Karpas-422 (cell line): ENCODE results near the gene CCDC187. TPM values are rescaled to one million over a fixed set of nuclear protein-coding genes. Genes with fewer than 3 reads are reported as not detected.
"Not testable (repeated sequence)": the region's sequence is repeated elsewhere in the genome, so short reads cannot be mapped to it uniquely, and the experiment has no call there.

ENCODE experiments used
- DNase-seq: peaks from one replicate; pipeline ENCODE4 v3.0.0-alpha.2; 2015
- H2AFZ ChIP-seq: fragments of 200-600 bp; sonication (generic); 2 replicates; pipeline ENCODE4 v1.6.1; 2014; ENCODE audit warnings: antibody characterized with exemption, low read length, mixed read lengths
- H3K27ac ChIP-seq: fragments of 200-600 bp; sonication (generic); 2 replicates; pipeline ENCODE4 v1.5.1; 2014; ENCODE audit warnings: mild to moderate bottlenecking, low read length, moderate library complexity
- H3K27me3 ChIP-seq: fragments of 200-600 bp; sonication (generic); 2 replicates; pipeline ENCODE4 v1.6.1; 2014; ENCODE audit warnings: low read length, mixed read lengths
- H3K36me3 ChIP-seq: fragments of 200-600 bp; sonication (generic); 2 replicates; pipeline ENCODE4 v1.6.1; 2014; ENCODE audit warnings: low read length, mixed read lengths; ENCODE audit not compliant: insufficient read depth
- H3K4me1 ChIP-seq: fragments of 200-600 bp; sonication (generic); 2 replicates; pipeline ENCODE4 v1.6.1; 2014; ENCODE audit warnings: mild to moderate bottlenecking, low read length, mixed read lengths
- H3K4me2 ChIP-seq: fragments of 200-600 bp; sonication (generic); 2 replicates; pipeline ENCODE4 v1.6.1; 2014; ENCODE audit warnings: low read length, low read depth, mild to moderate bottlenecking; ENCODE audit not compliant: poor library complexity, severe bottlenecking
- H3K4me3 ChIP-seq: fragments of 200-600 bp; sonication (generic); 2 replicates; pipeline ENCODE4 v1.5.1; 2014; ENCODE audit warnings: mild to moderate bottlenecking, antibody characterized with exemption, low read length, mixed read lengths
- H3K79me2 ChIP-seq: fragments of 200-600 bp; sonication (generic); 2 replicates; pipeline ENCODE4 v1.6.1; 2014; ENCODE audit warnings: mild to moderate bottlenecking, low read length, mixed read lengths
- H3K9ac ChIP-seq: fragments of 200-600 bp; sonication (generic); 2 replicates; pipeline ENCODE4 v1.6.0; 2014; ENCODE audit warnings: low read length
- H3K9me2 ChIP-seq: fragments of 200-600 bp; sonication (generic), shearing (Covaris generic); replicated peaks from 2 replicates; pipeline ENCODE4 v1.6.0; 2014; ENCODE audit warnings: mild to moderate bottlenecking, low read length, moderate library complexity; ENCODE audit not compliant: insufficient read depth
- H3K9me3 ChIP-seq: fragments of 300-700, 200-600 bp; sonication (generic); 2 replicates; pipeline ENCODE4 v1.6.1; 2014; ENCODE audit warnings: low read length, mixed read lengths
- H4K20me1 ChIP-seq: fragments of 200-600 bp; sonication (generic); 2 replicates; pipeline ENCODE4 v1.6.1; 2014; ENCODE audit warnings: mild to moderate bottlenecking, antibody characterized with exemption, low read length, low read depth; ENCODE audit not compliant: insufficient read depth
- total RNA-seq: library from RNA; depleted of rRNA; stranded (reverse); fragments of >200 nt; shearing (Covaris generic); gene quantifications from 2 replicates; pipeline ENCODE4 v1.2.3, GENCODE V29; 2014; ENCODE audit warnings: low replicate concordance

Gene CCDC187
- total RNA-seq, 1 experiment from 2014 or later: 0.34 TPM

DNA sequence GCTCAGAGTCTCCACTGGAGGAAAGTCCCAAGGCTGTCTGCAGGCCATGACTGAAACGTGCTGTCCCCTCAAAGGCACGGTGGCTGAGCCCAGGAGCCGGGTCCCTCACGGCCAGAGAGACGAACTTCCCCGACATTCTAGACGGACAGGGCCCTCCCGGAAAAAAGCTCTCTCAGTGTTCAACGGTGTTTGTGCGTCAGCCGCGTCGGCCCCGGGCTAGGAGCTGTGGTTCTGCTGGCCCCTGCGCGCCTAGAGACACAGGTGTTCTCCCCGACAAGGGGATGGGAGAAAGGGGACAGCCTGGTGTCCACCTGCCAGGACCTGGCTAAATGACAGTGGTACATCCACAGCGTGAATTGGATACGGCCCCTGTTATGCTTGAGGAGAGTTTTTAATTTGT is 17.7 kb upstream of the CCDC187 start:
- no peak overlapping the region for H3K9ac ChIP-seq
- H3K4me3 ChIP-seq: no peak overlapping the region
- H3K4me1 ChIP-seq: peaks cover 75% of the 10 kb centered on the region
- no peaks in the 10 kb centered on the region; the same call in 1 of the 2 replicates for H3K36me3 ChIP-seq
- no peaks in the 10 kb centered on the region for H4K20me1 ChIP-seq
- DNase-seq: no peak
- no peaks in the 10 kb centered on the region for H3K27me3 ChIP-seq
- H3K9me2 ChIP-seq: no peaks in the 10 kb centered on the region
- no peak overlapping the region for H2AFZ ChIP-seq
- no peak overlapping the region for H3K27ac ChIP-seq
- no peak overlapping the region for H3K4me2 ChIP-seq
- H3K9me3 ChIP-seq: no peaks in the 10 kb centered on the region; the same call in 1 of the 2 replicates
- H3K79me2 ChIP-seq: no peaks in the 10 kb centered on the region

DNA sequence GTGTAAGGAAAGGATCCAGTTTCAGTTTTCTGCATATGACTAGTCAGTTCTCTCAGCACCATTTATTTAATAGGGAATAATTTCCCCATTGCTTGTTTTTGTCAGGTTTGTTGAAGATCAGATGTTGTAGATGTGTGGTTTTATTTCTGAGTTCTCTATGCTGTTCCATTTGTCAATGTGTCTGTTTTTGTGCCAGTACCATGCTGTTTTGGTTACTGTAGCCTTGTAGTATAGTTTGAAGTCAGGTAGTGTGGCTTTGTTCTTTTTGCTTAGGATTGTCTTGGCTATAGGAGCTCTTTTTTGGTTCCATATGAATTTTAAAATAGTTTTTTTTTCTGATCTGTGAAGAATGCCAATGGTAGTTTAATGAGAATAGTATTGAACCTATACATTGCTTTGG is 17.1 kb upstream of the CCDC187 start:
- Histone ChIP-seq H3K4me2 (peak overlapping the region; percentile 47), H3K27ac (peak overlapping the region; percentile 97), H3K4me1 (peaks cover 75% of the 10 kb centered on the region)
- H3K27me3 ChIP-seq, H2AFZ ChIP-seq, H3K9me3 ChIP-seq, H3K9ac ChIP-seq, DNase-seq, H4K20me1 ChIP-seq, H3K9me2 ChIP-seq, H3K36me3 ChIP-seq, H3K4me3 ChIP-seq, H3K79me2 ChIP-seq: not testable (repeated sequence)

DNA sequence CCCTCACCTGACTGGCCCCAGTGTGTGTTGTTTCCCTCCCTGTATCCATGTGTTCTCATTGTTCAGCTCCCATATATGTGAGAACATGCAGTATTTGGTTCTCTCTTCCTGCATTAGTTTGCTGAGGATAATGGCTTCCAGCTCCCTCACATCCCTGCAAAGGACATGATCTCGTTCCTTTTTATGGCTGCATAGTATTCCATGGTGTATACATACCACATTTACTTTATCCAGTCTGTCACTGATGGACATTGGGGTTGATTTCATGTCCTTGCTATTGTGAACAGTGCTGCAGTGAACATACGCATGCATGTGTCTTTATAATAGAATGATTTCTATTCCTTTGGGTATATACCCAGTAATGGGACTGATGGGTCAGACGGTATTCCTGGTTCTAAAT is 16.1 kb upstream of the CCDC187 start:
- not testable (repeated sequence) for H3K9me2 ChIP-seq, H3K27me3 ChIP-seq, H4K20me1 ChIP-seq, H2AFZ ChIP-seq, H3K79me2 ChIP-seq, H3K9me3 ChIP-seq, H3K4me3 ChIP-seq, H3K36me3 ChIP-seq, H3K9ac ChIP-seq
- peak overlapping the region; percentile 97 for H3K27ac ChIP-seq
- peak; percentile 41 for DNase-seq
- H3K4me2 ChIP-seq: peak overlapping the region; percentile 47
- peaks cover 73% of the 10 kb centered on the region for H3K4me1 ChIP-seq

DNA sequence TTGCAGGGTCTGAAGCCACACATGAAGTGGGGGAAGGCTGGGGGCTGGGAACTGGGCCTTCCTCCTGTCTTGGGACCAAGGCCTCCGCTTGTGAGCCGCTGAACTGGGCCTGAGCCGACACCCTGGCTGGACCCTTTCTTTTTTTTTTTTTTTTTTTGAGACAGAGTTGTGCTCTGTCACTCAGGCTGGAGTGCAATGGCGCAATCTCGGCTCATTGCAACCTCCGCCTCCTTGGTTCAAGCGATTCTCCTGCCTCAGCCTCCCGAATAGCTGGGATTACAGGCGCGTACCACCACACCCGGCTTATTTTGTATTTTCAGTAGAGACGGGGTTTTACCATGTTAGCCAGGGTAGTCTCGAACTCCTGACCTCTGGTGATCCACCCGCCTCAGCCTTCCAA is 15.3 kb upstream of the CCDC187 start:
- not testable (repeated sequence) for H2AFZ ChIP-seq, H3K79me2 ChIP-seq, H4K20me1 ChIP-seq, H3K27me3 ChIP-seq, H3K9me3 ChIP-seq, H3K36me3 ChIP-seq, DNase-seq, H3K9me2 ChIP-seq
- H3K27ac ChIP-seq: peak overlapping the region; percentile 97
- peak overlapping the region; percentile 83 for H3K4me2 ChIP-seq
- peaks cover 66% of the 10 kb centered on the region for H3K4me1 ChIP-seq
- H3K9ac ChIP-seq: peak overlapping the region; percentile 83
- H3K4me3 ChIP-seq: peak overlapping the region; percentile 60

DNA sequence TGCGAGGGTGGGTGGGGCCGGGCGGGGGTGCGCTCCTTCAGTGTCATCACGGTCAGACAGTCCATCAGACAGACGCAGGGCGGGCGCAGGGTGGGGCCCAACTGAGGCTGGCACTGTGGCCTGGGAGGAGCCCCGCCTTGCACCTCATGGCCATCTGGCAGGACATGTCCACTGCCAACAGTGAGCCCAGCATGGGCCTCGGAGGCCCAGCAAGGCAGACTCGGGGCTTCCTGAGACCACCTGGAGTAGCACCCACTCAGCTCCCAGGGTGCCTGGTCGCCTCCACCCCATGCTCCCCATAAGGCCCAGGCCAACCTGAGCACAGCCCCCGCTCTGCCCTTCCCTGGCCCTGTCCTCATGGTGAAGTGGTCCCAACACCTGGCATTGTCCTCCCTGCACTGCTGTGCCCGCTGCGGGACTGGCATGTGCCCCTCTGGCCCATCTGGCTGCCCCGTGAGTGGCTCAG is 14.9 kb upstream of the CCDC187 start:
- H2AFZ ChIP-seq: no peak overlapping the region
- H3K9me2 ChIP-seq: no peaks in the 10 kb centered on the region
- no peaks in the 10 kb centered on the region for H3K27me3 ChIP-seq
- H4K20me1 ChIP-seq: no peaks in the 10 kb centered on the region
- peak overlapping the region; percentile 83 for H3K4me2 ChIP-seq
- peaks cover 8% of the 10 kb centered on the region for H3K9me3 ChIP-seq
- H3K4me1 ChIP-seq: peaks cover 66% of the 10 kb centered on the region
- H3K4me3 ChIP-seq: peak overlapping the region; percentile 60
- no peak for DNase-seq
- peak overlapping the region; percentile 83 for H3K9ac ChIP-seq
- no peaks in the 10 kb centered on the region for H3K79me2 ChIP-seq
- peak overlapping the region; percentile 97 for H3K27ac ChIP-seq
- no peaks in the 10 kb centered on the region; the same call in 1 of the 2 replicates for H3K36me3 ChIP-seq

DNA sequence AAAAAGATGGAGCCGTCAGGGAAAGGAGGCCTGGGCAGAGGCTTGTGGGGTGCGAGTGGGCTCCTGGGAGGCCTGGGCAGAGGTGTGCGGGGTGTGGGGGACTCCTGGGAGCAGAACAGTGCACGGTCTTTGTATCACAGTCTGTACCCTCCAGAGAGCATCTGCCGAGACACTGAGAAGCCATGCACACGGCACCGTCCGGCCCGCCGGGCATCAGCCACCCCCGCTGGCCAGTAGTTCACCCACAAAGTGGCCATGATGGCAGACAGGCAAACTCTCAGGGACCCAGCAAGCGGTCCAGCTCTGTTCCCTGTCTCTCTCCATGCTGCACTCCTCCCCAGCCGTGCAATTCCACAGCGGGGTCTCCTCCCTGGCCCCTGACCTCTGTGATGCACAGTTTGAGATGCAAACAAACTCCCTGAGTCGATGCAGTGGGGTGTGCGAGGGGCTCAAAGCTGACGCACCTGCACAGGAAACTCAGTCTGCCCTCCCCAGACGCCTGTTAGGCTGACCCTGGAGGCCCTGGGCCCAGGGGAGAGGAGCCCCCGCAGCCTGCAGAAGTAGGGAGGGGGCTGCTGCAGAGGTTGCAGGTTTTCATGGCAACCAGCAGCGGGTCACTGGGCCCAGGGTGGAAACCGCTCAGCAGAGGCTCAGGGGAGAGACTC is 14.3 kb upstream of the CCDC187 start:
- H3K9ac ChIP-seq: peak overlapping the region; percentile 78
- H4K20me1 ChIP-seq: no peaks in the 10 kb centered on the region
- peak; percentile 97 for DNase-seq
- no peaks in the 10 kb centered on the region for H3K79me2 ChIP-seq
- H3K9me3 ChIP-seq: peaks cover 8% of the 10 kb centered on the region
- H3K9me2 ChIP-seq: no peaks in the 10 kb centered on the region
- H3K4me3 ChIP-seq: peak overlapping the region; percentile 63
- H3K27me3 ChIP-seq: no peaks in the 10 kb centered on the region
- no peak overlapping the region for H2AFZ ChIP-seq
- H3K4me1 ChIP-seq: peaks cover 66% of the 10 kb centered on the region
- H3K36me3 ChIP-seq: no peaks in the 10 kb centered on the region; the same call in 1 of the 2 replicates
- H3K4me2 ChIP-seq: peak overlapping the region; percentile 83
- H3K27ac ChIP-seq: peak overlapping the region; percentile 97

DNA sequence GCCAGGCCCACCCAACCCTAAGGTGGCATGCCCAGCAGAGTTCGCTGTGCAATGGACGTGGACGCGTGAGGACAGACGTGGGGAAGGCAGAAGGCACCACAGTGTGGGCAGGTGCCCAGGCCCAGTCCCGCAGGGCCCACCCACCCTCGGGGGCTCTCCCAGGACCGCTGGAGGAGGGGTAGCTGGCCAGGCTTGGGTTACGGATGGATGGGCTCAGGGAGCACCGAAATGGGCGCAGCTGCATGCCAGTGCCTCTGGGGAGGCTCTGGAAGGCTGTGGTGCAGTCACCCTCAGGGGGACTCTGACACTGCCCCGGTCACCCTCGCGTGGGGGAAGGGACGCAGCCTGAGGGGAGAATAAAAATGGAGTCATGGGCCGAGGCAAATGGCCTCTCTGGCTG is 13.8 kb upstream of the CCDC187 start:
- Histone ChIP-seq H3K4me3 (peak overlapping the region; percentile 63), H3K36me3 (no peaks in the 10 kb centered on the region; the same call in 1 of the 2 replicates), H3K27me3 (no peaks in the 10 kb centered on the region), H3K9me3 (peaks cover 8% of the 10 kb centered on the region), H3K9ac (peak overlapping the region; percentile 78), H4K20me1 (no peaks in the 10 kb centered on the region), H2AFZ (no peak overlapping the region), H3K9me2 (no peaks in the 10 kb centered on the region), H3K4me1 (peaks cover 68% of the 10 kb centered on the region), H3K27ac (peak overlapping the region; percentile 97), H3K4me2 (peak overlapping the region; percentile 83), H3K79me2 (no peaks in the 10 kb centered on the region)
- DNase-seq: peak; percentile 88

DNA sequence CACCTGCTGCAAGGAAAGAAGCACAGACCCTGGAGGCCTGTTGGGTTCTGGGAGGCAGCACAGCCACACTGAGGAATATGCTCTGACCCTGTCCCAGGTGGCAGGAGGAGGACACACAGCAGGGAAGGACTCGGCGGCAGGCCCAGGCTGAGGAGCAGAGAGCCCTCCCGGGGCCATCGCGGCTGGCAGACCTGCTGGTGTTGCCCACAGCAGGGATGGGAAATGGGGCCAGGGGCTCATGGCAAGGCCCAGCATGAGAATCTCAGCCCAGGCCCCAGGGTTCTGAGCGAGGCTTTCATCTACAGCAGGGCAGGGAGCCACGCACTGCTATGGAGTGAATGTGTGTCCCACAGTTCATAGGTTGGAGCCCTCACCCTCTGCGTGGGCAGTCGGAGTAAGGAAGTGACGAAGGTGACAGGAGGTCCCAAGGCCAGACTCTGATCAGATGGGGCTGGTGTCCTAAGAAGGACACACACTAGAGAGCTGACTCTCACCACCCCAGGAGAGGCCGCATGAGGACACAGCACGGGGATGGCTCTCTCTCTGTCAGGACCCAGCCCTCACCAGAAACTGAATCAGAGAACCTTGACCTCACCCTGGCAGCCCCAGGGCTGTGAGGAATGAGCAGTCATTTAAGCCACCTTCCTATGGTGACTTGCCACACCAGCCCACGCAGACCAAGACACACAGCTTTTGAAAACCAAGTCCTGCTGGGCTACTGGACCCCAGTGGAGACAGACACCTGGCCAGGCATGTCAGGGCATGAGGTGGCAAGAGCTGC is 13.2 kb upstream of the CCDC187 start:
- H3K27me3 ChIP-seq: no peaks in the 10 kb centered on the region
- peak; percentile 76 for DNase-seq
- H3K9me2 ChIP-seq: no peaks in the 10 kb centered on the region
- H3K4me1 ChIP-seq: peaks cover 74% of the 10 kb centered on the region
- peak overlapping the region; percentile 63 for H3K4me3 ChIP-seq
- no peaks in the 10 kb centered on the region for H3K79me2 ChIP-seq
- H3K36me3 ChIP-seq: no peaks in the 10 kb centered on the region; the same call in 1 of the 2 replicates
- peaks cover 8% of the 10 kb centered on the region for H3K9me3 ChIP-seq
- no peaks in the 10 kb centered on the region for H4K20me1 ChIP-seq
- peak overlapping the region; percentile 83 for H3K4me2 ChIP-seq
- H3K9ac ChIP-seq: peak overlapping the region; percentile 78
- H3K27ac ChIP-seq: peak overlapping the region; percentile 97
- no peak overlapping the region for H2AFZ ChIP-seq
